Lower lobe of right lung (tissue), 2 donors: ENCODE results near the gene WDR7. TPM values are rescaled to one million over a fixed set of nuclear protein-coding genes. Genes with fewer than 3 reads are reported as not detected.

Experiments used
- ATAC-seq, 2 donors: fragments of 200-7000 bp; cut with Tn5 transposase; one replicate each; pipeline ENCODE4 v1.9.1; 2020 to 2022; ENCODE audit warnings: mild to moderate bottlenecking in 2 of 2, moderate library complexity in 2 of 2
- DNase-seq: peaks from one replicate; pipeline ENCODE4 v3.0.0-alpha.2; 2020
- H3K27ac ChIP-seq: fragments of 200-600 bp; one replicate; pipeline ENCODE4 v1.8.0; 2022
- H3K27me3 ChIP-seq: fragments of 200-600 bp; one replicate; pipeline ENCODE4 v1.8.0; 2022; ENCODE audit warnings: low read depth
- H3K36me3 ChIP-seq: fragments of 200-600 bp; one replicate; pipeline ENCODE4 v1.8.0; 2022; ENCODE audit warnings: mild to moderate bottlenecking
- H3K4me1 ChIP-seq: fragments of 200-600 bp; one replicate; pipeline ENCODE4 v1.8.0; 2022
- H3K4me3 ChIP-seq: fragments of 200-600 bp; one replicate; pipeline ENCODE4 v1.8.0; 2022; ENCODE audit warnings: mild to moderate bottlenecking
- H3K9me3 ChIP-seq: fragments of 200-600 bp; one replicate; pipeline ENCODE4 v1.8.0; 2022
- intact Hi-C: fragments of 100-400 bp; cut with DNase I; formaldehyde crosslinking; loops from one replicate; pipeline ENCODE4 v1.11.0; 2022
- total RNA-seq: library from RNA; stranded (reverse); fragmentation: NEBNext Ultra II Directional; extraction: Animal tissue kit (Norgen Biotek cat#: 25700); gene quantifications from one replicate; pipeline ENCODE4 v1.2.1, GENCODE V29; 2021
- TF ChIP-seq, protein P1 (sequence below): fragments of 200-600 bp; IDR thresholded peaks from one replicate; pipeline ENCODE4 v1.8.0; 2022; ENCODE audit warnings: antibody characterized with exemption, mild to moderate bottlenecking
- donor health status: DM: no; HTN: yes; CAD: no; lungs with severe emphysema.

Gene WDR7
- total RNA-seq, 1 donor from 2014 or later: 29.1 TPM

- no peaks in the 10 kb centered on the region for H3K4me1 ChIP-seq
- H3K27ac ChIP-seq: no peak overlapping the region
- H3K9me3 ChIP-seq: no peaks in the 10 kb centered on the region
- H3K36me3 ChIP-seq: peaks cover 24% of the 10 kb centered on the region
- intact Hi-C loops: no loop called here
- TF ChIP-seq, protein P1, sequence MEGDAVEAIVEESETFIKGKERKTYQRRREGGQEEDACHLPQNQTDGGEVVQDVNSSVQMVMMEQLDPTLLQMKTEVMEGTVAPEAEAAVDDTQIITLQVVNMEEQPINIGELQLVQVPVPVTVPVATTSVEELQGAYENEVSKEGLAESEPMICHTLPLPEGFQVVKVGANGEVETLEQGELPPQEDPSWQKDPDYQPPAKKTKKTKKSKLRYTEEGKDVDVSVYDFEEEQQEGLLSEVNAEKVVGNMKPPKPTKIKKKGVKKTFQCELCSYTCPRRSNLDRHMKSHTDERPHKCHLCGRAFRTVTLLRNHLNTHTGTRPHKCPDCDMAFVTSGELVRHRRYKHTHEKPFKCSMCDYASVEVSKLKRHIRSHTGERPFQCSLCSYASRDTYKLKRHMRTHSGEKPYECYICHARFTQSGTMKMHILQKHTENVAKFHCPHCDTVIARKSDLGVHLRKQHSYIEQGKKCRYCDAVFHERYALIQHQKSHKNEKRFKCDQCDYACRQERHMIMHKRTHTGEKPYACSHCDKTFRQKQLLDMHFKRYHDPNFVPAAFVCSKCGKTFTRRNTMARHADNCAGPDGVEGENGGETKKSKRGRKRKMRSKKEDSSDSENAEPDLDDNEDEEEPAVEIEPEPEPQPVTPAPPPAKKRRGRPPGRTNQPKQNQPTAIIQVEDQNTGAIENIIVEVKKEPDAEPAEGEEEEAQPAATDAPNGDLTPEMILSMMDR: no peak
- no peak for DNase-seq
- H3K27me3 ChIP-seq: no peaks in the 10 kb centered on the region
- ATAC-seq: no peak
- no peak overlapping the region for H3K4me3 ChIP-seq
These were observed 70.3 kb downstream of the WDR7 start for GRCh38 chr18:56721491-56721890.

GRCh38 chr18:56722518-56722917 lies 71.4 kb downstream of the WDR7 start:
- no peak overlapping the region for H3K4me3 ChIP-seq
- intact Hi-C loops: no loop called here
- TF ChIP-seq, protein P1: no peak
- no peaks in the 10 kb centered on the region for H3K4me1 ChIP-seq
- no peak overlapping the region for H3K27ac ChIP-seq
- H3K36me3 ChIP-seq: peaks cover 28% of the 10 kb centered on the region
- DNase-seq: no peak
- no peaks in the 10 kb centered on the region for H3K27me3 ChIP-seq
- H3K9me3 ChIP-seq: no peaks in the 10 kb centered on the region
- ATAC-seq: no peak

- Histone ChIP-seq H3K36me3 (peaks cover 25% of the 10 kb centered on the region), H3K9me3 (no peaks in the 10 kb centered on the region), H3K27ac (no peak overlapping the region), H3K4me3 (no peak overlapping the region), H3K4me1 (no peaks in the 10 kb centered on the region), H3K27me3 (no peaks in the 10 kb centered on the region)
- TF ChIP-seq, protein P1: no peak
- ATAC-seq: no peak
- intact Hi-C loops: no loop called here
- DNase-seq: no peak
These were observed 71.9 kb downstream of the WDR7 start for GRCh38 chr18:56723068-56723467.

GRCh38 chr18:56723706-56724105 lies 72.5 kb downstream of the WDR7 start:
- Histone ChIP-seq H3K36me3 (peaks cover 20% of the 10 kb centered on the region), H3K27me3 (no peaks in the 10 kb centered on the region), H3K9me3 (no peaks in the 10 kb centered on the region), H3K4me1 (no peaks in the 10 kb centered on the region), H3K27ac (no peak overlapping the region), H3K4me3 (no peak overlapping the region)
- ATAC-seq: no peak
- DNase-seq: no peak
- intact Hi-C loops: no loop called here
- TF ChIP-seq, protein P1: no peak

DNA sequence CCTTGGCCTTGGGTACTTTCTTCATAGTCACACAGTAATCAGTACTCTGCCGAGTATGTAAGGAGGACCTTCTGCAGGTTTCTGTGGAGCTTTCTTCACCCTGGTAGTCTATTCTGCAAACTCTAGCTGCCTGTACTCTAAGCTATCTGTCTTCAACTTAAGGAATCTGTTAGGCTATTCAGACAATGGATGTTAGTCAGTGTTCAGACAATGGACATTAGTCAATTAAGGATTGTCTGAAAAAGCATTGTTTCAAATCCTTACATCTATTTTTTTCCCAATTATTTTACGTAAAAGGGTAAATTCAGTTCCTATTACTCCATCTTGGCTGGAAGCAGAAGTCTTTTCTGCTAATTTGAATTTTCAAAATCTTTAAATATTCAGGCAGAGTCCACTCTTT lies 75.7 kb downstream of the WDR7 start:
- Histone ChIP-seq H3K27ac (no peak overlapping the region), H3K4me3 (no peak overlapping the region), H3K36me3 (peaks cover 13% of the 10 kb centered on the region), H3K4me1 (no peaks in the 10 kb centered on the region), H3K9me3 (no peaks in the 10 kb centered on the region), H3K27me3 (no peaks in the 10 kb centered on the region)
- DNase-seq: no peak
- no peak for ATAC-seq
- intact Hi-C loops: no loop called here
- TF ChIP-seq, protein P1: no peak

DNA sequence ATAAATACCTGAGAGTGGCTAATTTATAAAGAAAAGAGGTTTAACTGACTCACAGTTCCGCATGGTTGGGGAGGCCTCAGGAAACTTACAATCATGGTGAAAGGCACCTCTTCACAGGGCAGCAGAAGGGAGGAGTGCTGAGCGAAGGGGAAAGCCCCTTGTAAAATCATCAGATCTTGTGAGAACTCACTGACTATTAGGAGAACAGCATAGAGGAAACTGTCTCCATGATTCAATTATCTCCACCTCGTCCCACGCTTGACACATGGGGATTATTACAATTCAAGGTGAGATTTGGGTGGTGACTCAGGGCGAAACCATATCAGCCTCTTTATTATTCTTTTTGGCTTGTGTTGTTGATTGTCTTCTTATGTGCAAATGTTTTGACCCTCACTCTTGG lies 76.2 kb downstream of the WDR7 start:
- H3K27ac ChIP-seq: no peak overlapping the region

More for the DNA sequence above, 76.2 kb downstream of the WDR7 start:
- ATAC-seq (no peak), DNase-seq (no peak)
- H3K9me3 ChIP-seq: no peaks in the 10 kb centered on the region
- no peaks in the 10 kb centered on the region for H3K27me3 ChIP-seq
- peaks cover 10% of the 10 kb centered on the region for H3K36me3 ChIP-seq
- TF ChIP-seq, protein P1: no peak
- no peak overlapping the region for H3K4me3 ChIP-seq
- no peaks in the 10 kb centered on the region for H3K4me1 ChIP-seq
- intact Hi-C loops: no loop called here
